HEK293 (cell line): ENCODE measurements around the gene PDK2.
A peak's percentile ranks its signal among the peaks of the same experiment; 100 is the strongest.

Source experiments
- CTCF ChIA-PET: fragments of 350-600 bp; formaldehyde crosslinking; extraction: SDS; loops from one replicate; lab custom pipeline; 2021; ENCODE audit warnings: antibody characterized with exemption; lab: Yijun Ruan, JAX
- POLR2A ChIA-PET: fragments of 300-600 bp; formaldehyde crosslinking; extraction: SDS; loops from one replicate; lab custom pipeline; 2020; ENCODE audit warnings: antibody characterized with exemption, inconsistent platforms; lab: Yijun Ruan, JAX
- H3K27ac ChIP-seq: fragments of 200-500 bp; sonication (Bioruptor generic); 2 replicates; pipeline ENCODE4 v1.5.1; 2014; ENCODE audit warnings: low read depth, low read length, control low read depth, inconsistent platforms; ENCODE audit errors: extremely low read depth
- H3K36me3 ChIP-seq, 2 experiments: fragments of 200-500 bp in 1 of 2; sonication (Bioruptor generic) in 1 of 2; 1 replicate in 1 of 2; 2 replicates in 1 of 2; pipeline ENCODE4 v1.5.1; 2014 to 2017; ENCODE audit warnings: inconsistent platforms in 2 of 2, low read length in 2 of 2; ENCODE audit not compliant: control insufficient read depth in 2 of 2, insufficient read depth in 1 of 2
- H3K4me1 ChIP-seq: fragments of 200-500 bp; sonication (Bioruptor generic); 2 replicates; pipeline ENCODE4 v1.5.1; 2014; ENCODE audit warnings: mild to moderate bottlenecking, low read length, inconsistent platforms; ENCODE audit not compliant: control insufficient read depth, insufficient read depth
- H3K4me3 ChIP-seq: 2 replicates; pipeline ENCODE4 v1.5.1; 2011; ENCODE audit warnings: low read depth, mild to moderate bottlenecking, control low read depth, low read length, moderate library complexity
- H3K9me3 ChIP-seq: fragments of 200-500 bp; sonication (Bioruptor generic); 2 replicates; pipeline ENCODE4 v1.5.1; 2014; ENCODE audit warnings: low read depth, low read length, inconsistent platforms; ENCODE audit not compliant: control insufficient read depth, insufficient read depth
- EGR2 ChIP-seq: fragments of 450-650 bp; formaldehyde crosslinking; IDR thresholded peaks from 2 replicates; pipeline ENCODE4 v1.5.1; 2016; ENCODE audit warnings: low read depth, missing biosample characterization, missing genetic modification characterization
- HOXC10 ChIP-seq: sonication (generic); formaldehyde crosslinking; IDR thresholded peaks from 2 replicates; pipeline ENCODE4 v1.8.1; 2023; ENCODE audit warnings: mild to moderate bottlenecking, missing genetic modification reagents
- MEIS1 ChIP-seq: sonication (generic); formaldehyde crosslinking; IDR thresholded peaks from 2 replicates; pipeline ENCODE4 v1.8.1; 2022; ENCODE audit warnings: missing genetic modification reagents, mild to moderate bottlenecking, borderline replicate concordance
- PRDM6 ChIP-seq: fragments of 450-650 bp; formaldehyde crosslinking; IDR thresholded peaks from 2 replicates; pipeline ENCODE4 v1.5.1; 2017; ENCODE audit warnings: missing biosample characterization, missing genetic modification characterization
- ZBTB6 ChIP-seq: fragments of 450-650 bp; formaldehyde crosslinking; IDR thresholded peaks from 2 replicates; pipeline ENCODE4 v1.5.1; 2017; ENCODE audit warnings: missing biosample characterization, missing genetic modification characterization
- ZNF184 ChIP-seq: fragments of 450-650 bp; IDR thresholded peaks from 2 replicates; pipeline ENCODE4 v1.5.1; 2018; ENCODE audit warnings: missing biosample characterization, mild to moderate bottlenecking, missing genetic modification characterization
- ZNF2 ChIP-seq: fragments of 450-650 bp; formaldehyde crosslinking; IDR thresholded peaks from 2 replicates; pipeline ENCODE4 v1.5.1; 2016; ENCODE audit warnings: missing biosample characterization, missing genetic modification characterization
- ZNF398 ChIP-seq: fragments of 450-650 bp; formaldehyde crosslinking; IDR thresholded peaks from 2 replicates; pipeline ENCODE4 v1.5.1; 2017; ENCODE audit warnings: missing biosample characterization, missing genetic modification characterization
- ZNF514 ChIP-seq: fragments of 450-650 bp; formaldehyde crosslinking; IDR thresholded peaks from 2 replicates; pipeline ENCODE4 v1.5.1; 2016; ENCODE audit warnings: missing biosample characterization, missing genetic modification characterization
- ZNF791 ChIP-seq: fragments of 450-650 bp; formaldehyde crosslinking; IDR thresholded peaks from 2 replicates; pipeline ENCODE4 v1.5.1; 2016; ENCODE audit warnings: missing biosample characterization, missing genetic modification characterization
- ZNF837 ChIP-seq: fragments of 450-650 bp; formaldehyde crosslinking; IDR thresholded peaks from 2 replicates; pipeline ENCODE4 v1.5.1; 2016; ENCODE audit warnings: missing biosample characterization, missing genetic modification characterization
- ZXDB ChIP-seq: fragments of 450-650 bp; formaldehyde crosslinking; IDR thresholded peaks from 2 replicates; pipeline ENCODE4 v1.5.1; 2016; ENCODE audit warnings: missing biosample characterization, missing genetic modification characterization
- TF ChIP-seq, protein P1 (sequence below): fragments of 450-650 bp; formaldehyde crosslinking; IDR thresholded peaks from 2 replicates; pipeline ENCODE4 v1.5.1; 2016; ENCODE audit warnings: missing biosample characterization, missing genetic modification characterization
- TF ChIP-seq, protein P2 (sequence below): fragments of 450-650 bp; formaldehyde crosslinking; IDR thresholded peaks from 2 replicates; pipeline ENCODE4 v1.5.1; 2016; ENCODE audit warnings: missing biosample characterization, missing genetic modification characterization

PDK2 gene

GRCh38 chr17:50047488-50048126 lies 47.5 kb upstream of the PDK2 start (continued):
- TF ChIP-seq, protein P1, sequence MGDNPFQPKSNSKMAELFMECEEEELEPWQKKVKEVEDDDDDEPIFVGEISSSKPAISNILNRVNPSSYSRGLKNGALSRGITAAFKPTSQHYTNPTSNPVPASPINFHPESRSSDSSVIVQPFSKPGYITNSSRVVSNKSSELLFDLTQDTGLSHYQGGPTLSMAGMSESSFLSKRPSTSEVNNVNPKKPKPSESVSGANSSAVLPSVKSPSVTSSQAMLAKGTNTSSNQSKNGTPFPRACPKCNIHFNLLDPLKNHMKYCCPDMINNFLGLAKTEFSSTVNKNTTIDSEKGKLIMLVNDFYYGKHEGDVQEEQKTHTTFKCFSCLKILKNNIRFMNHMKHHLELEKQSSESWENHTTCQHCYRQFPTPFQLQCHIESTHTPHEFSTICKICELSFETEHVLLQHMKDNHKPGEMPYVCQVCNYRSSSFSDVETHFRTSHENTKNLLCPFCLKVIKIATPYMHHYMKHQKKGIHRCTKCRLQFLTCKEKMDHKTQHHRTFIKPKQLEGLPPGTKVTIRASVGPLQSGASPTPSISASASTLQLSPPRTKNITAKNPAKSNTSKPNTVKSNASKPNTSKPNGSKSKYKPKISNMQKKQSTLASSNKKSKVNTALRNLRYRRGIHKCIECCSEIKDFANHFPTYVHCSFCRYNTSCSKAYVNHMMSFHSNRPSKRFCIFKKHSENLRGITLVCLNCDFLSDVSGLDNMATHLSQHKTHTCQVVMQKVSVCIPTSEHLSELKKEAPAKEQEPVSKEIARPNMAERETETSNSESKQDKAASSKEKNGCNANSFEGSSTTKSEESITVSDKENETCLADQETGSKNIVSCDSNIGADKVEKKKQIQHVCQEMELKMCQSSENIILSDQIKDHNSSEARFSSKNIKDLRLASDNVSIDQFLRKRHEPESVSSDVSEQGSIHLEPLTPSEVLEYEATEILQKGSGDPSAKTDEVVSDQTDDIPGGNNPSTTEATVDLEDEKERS (tag by site-specific recombination), result no peak
- TF ChIP-seq PRDM6 (tag by site-specific recombination) (no peak), ZNF398 (tag by site-specific recombination) (peak; percentile 80), ZNF184 (tag by site-specific recombination) (no peak), MEIS1 (CRISPR knock-in tag) (no peak), EGR2 (peak; percentile 73), ZNF2 (tag by site-specific recombination) (no peak), ZNF514 (tag by site-specific recombination) (no peak), ZNF791 (tag by site-specific recombination) (no peak)

GRCh38 chr17:50048146-50048720 lies 46.9 kb upstream of the PDK2 start:
- H3K4me3 ChIP-seq, result no peak overlapping the region
- POLR2A ChIA-PET, result no interaction called here
- peaks cover 14% of the 10 kb centered on the region for H3K4me1 ChIP-seq
- TF ChIP-seq ZBTB6 (tag by site-specific recombination), result no peak
- no peak for TF ChIP-seq HOXC10
- TF ChIP-seq, protein P2, sequence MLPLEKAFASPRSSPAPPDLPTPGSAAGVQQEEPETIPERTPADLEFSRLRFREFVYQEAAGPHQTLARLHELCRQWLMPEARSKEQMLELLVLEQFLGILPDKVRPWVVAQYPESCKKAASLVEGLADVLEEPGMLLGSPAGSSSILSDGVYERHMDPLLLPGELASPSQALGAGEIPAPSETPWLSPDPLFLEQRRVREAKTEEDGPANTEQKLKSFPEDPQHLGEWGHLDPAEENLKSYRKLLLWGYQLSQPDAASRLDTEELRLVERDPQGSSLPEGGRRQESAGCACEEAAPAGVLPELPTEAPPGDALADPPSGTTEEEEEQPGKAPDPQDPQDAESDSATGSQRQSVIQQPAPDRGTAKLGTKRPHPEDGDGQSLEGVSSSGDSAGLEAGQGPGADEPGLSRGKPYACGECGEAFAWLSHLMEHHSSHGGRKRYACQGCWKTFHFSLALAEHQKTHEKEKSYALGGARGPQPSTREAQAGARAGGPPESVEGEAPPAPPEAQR (tag by site-specific recombination), result no peak
- TF ChIP-seq ZNF398 (tag by site-specific recombination), result no peak
- no peak for TF ChIP-seq ZNF837 (tag by site-specific recombination)
- no peak for TF ChIP-seq ZXDB
- CTCF ChIA-PET, result interaction anchor here (0.6 to 1.2 kb wide), 6 partner anchors 8 to 198 kb away, joined by 3 to 5 read pairs (median 3); partner anchors contain the start of gene ITGA3
- no peaks in the 10 kb centered on the region for H3K9me3 ChIP-seq
- H3K36me3 ChIP-seq, result no peaks in the 10 kb centered on the region
- H3K27ac ChIP-seq, result no peak overlapping the region
